WTC11 (cell line): ENCODE data around the gene STX18. TPM values are rescaled to one million over a fixed set of nuclear protein-coding genes. Genes with fewer than 3 reads are reported as not detected.
A peak's percentile ranks its signal among the peaks of the same experiment; 100 is the strongest.

Experiments used
- ATAC-seq: fragments of 200-7000 bp; cut with Tn5 transposase; 2 replicates; pipeline ENCODE4 v1.10.0; 2021; ENCODE audit warnings: mild to moderate bottlenecking, moderate library complexity
- CTCF ChIA-PET: fragments of 300-600 bp; sonication (Branson Sonifier 250); formaldehyde crosslinking; loops from one replicate; lab custom pipeline; 2021; ENCODE audit warnings: antibody characterized with exemption; lab: Charles Lee
- POLR2A ChIA-PET: fragments of 350-600 bp; sonication (Branson Sonifier 250); formaldehyde crosslinking; loops from one replicate; lab custom pipeline; 2021; ENCODE audit warnings: antibody characterized with exemption; lab: Charles Lee
- DNase-seq: peaks from one replicate; pipeline ENCODE4 v3.0.0; 2021; ENCODE audit warnings: low spot score
- H3K27ac Mint-ChIP-seq: 2 replicates; pipeline ENCODE4 v1.8.0; 2021; ENCODE audit warnings: mixed read lengths
- H3K27me3 Mint-ChIP-seq: 2 replicates; pipeline ENCODE4 v1.8.0; 2021; ENCODE audit warnings: low read depth, mild to moderate bottlenecking, moderate library complexity, mixed read lengths
- H3K36me3 Mint-ChIP-seq: 2 replicates; pipeline ENCODE4 v1.8.0; 2021; ENCODE audit warnings: mixed read lengths
- H3K4me1 Mint-ChIP-seq: 2 replicates; pipeline ENCODE4 v1.8.0; 2022; ENCODE audit warnings: mixed read lengths
- H3K4me3 Mint-ChIP-seq: 2 replicates; pipeline ENCODE4 v1.8.0; 2021; ENCODE audit warnings: mild to moderate bottlenecking, moderate library complexity, mixed read lengths
- H3K9me3 Mint-ChIP-seq: 2 replicates; pipeline ENCODE4 v1.8.0; 2021; ENCODE audit warnings: mixed read lengths
- ATF1 ChIP-seq: sonication (generic); formaldehyde crosslinking; IDR thresholded peaks from 2 replicates; pipeline ENCODE4 v1.8.1; 2023; ENCODE audit warnings: mild to moderate bottlenecking, moderate library complexity, missing genetic modification reagents
- CREB1 ChIP-seq: sonication (generic); formaldehyde crosslinking; IDR thresholded peaks from 2 replicates; pipeline ENCODE4 v1.8.0; 2023; ENCODE audit warnings: mild to moderate bottlenecking, missing genetic modification reagents
- MXD4 ChIP-seq: fragments of 250-450 bp; sonication (Bioruptor Pico); IDR thresholded peaks from 2 replicates; pipeline ENCODE4 v1.8.0; 2021; ENCODE audit warnings: mild to moderate bottlenecking, moderate library complexity, borderline replicate concordance
- NR3C1 ChIP-seq: sonication (generic); formaldehyde crosslinking; conservative IDR thresholded peaks from 2 replicates; pipeline ENCODE4 v1.8.1; 2023; ENCODE audit warnings: low read depth, mild to moderate bottlenecking, missing genetic modification reagents
- TCF7 ChIP-seq: sonication (generic); formaldehyde crosslinking; IDR thresholded peaks from 2 replicates; pipeline ENCODE4 v1.8.0; 2022; ENCODE audit warnings: mild to moderate bottlenecking, low read depth, missing genetic modification reagents, moderate library complexity
- ZBTB21 ChIP-seq: sonication (generic); formaldehyde crosslinking; IDR thresholded peaks from 2 replicates; pipeline ENCODE4 v1.8.1; 2023; ENCODE audit warnings: mild to moderate bottlenecking, missing genetic modification reagents, borderline replicate concordance
- ZNF232 ChIP-seq: sonication (generic); formaldehyde crosslinking; IDR thresholded peaks from 2 replicates; pipeline ENCODE4 v1.8.0; 2022; ENCODE audit warnings: mild to moderate bottlenecking, missing genetic modification reagents
- ZNF317 ChIP-seq: sonication (generic); formaldehyde crosslinking; IDR thresholded peaks from 2 replicates; pipeline ENCODE4 v1.8.1; 2023; ENCODE audit warnings: low read depth, mild to moderate bottlenecking, moderate library complexity, missing genetic modification reagents, borderline replicate concordance
- ZNF416 ChIP-seq: fragments of 250-450 bp; sonication (Bioruptor Pico); IDR thresholded peaks from 2 replicates; pipeline ENCODE4 v1.9.0; 2021; ENCODE audit warnings: mild to moderate bottlenecking, inconsistent platforms
- ZNF423 ChIP-seq: fragments of 250-450 bp; sonication (Bioruptor Pico); IDR thresholded peaks from 2 replicates; pipeline ENCODE4 v2.1.2; 2022; ENCODE audit warnings: mild to moderate bottlenecking, moderate library complexity
- total RNA-seq: library from RNA; stranded (reverse); gene quantifications from 3 replicates; pipeline ENCODE4 v1.2.3, GENCODE V29; 2021
- TF ChIP-seq, protein P1 (sequence below): sonication (generic); formaldehyde crosslinking; IDR thresholded peaks from 2 replicates; pipeline ENCODE4 v1.8.1; 2023; ENCODE audit warnings: mild to moderate bottlenecking, moderate library complexity, missing genetic modification reagents
- TF ChIP-seq, protein P2 (sequence below): sonication (generic); formaldehyde crosslinking; conservative IDR thresholded peaks from 2 replicates; pipeline ENCODE4 v1.8.1; 2023; ENCODE audit warnings: mild to moderate bottlenecking, low read depth, missing genetic modification reagents, moderate library complexity
- TF ChIP-seq, protein P3 (sequence below): fragments of 200-600 bp; IDR thresholded peaks from 2 replicates; pipeline ENCODE4 v1.8.0; 2022; ENCODE audit warnings: antibody characterized with exemption
- TF ChIP-seq, protein P4 (sequence below): fragments of 250-450 bp; sonication (Bioruptor Pico); IDR thresholded peaks from 2 replicates; pipeline ENCODE4 v1.9.0; 2021; ENCODE audit warnings: moderate library complexity, mild to moderate bottlenecking, inconsistent platforms, borderline replicate concordance
- TF ChIP-seq, protein P5 (sequence below): fragments of 250-450 bp; sonication (Bioruptor Pico); IDR thresholded peaks from 2 replicates; pipeline ENCODE4 v2.1.2; 2022; ENCODE audit warnings: mild to moderate bottlenecking, moderate library complexity
- TF ChIP-seq, protein P6 (sequence below): fragments of 250-450 bp; sonication (Bioruptor Pico); IDR thresholded peaks from 2 replicates; pipeline ENCODE4 v1.8.0; 2021; ENCODE audit warnings: mild to moderate bottlenecking

The STX18 gene
- total RNA-seq, 1 experiment from 2014 or later, result 16.9 TPM

DNA sequence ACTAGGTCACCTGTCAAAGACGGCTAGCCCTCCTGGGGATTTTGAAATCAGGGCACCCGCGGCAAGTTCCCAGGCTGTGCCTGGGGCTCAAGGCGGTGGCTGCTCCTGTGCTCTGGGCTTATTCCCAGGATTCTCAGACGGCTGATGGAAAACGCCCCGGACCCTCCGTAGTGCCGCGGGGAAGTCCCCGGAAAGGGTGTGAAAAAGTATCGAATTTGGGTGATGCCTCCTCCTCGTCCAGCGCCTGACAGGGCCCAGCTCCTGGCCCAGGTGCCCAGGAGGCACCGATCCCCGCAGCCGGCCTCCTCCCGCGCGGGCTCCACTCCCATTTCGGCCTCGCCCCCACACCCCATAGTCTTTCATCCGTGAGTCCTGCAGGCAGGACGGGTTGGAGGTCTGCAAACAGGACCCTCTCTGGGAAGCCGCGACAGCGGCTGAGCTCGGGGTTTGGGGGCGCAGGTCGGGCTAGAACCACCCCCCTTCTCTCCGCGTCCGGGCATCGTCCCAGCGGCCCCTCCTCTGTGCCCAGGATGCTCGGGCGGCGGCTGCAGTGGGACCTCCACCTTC is 156.0 kb downstream of the STX18 start:
- Mint-ChIP-seq H3K27me3 (peaks cover 60% of the 10 kb centered on the region), H3K4me1 (peaks cover 21% of the 10 kb centered on the region), H3K36me3 (no peaks in the 10 kb centered on the region), H3K27ac (no peak overlapping the region), H3K4me3 (peak overlapping the region; percentile 76), H3K9me3 (no peaks in the 10 kb centered on the region)
- no peak for DNase-seq
- POLR2A ChIA-PET, result no interaction called here
- CTCF ChIA-PET, result interaction anchor here (1.6 to 2.8 kb wide), 2 partner anchors 10 to 45 kb away, joined by 10 to 27 read pairs; no protein-coding TSS in a partner anchor
- TF ChIP-seq, protein P1, sequence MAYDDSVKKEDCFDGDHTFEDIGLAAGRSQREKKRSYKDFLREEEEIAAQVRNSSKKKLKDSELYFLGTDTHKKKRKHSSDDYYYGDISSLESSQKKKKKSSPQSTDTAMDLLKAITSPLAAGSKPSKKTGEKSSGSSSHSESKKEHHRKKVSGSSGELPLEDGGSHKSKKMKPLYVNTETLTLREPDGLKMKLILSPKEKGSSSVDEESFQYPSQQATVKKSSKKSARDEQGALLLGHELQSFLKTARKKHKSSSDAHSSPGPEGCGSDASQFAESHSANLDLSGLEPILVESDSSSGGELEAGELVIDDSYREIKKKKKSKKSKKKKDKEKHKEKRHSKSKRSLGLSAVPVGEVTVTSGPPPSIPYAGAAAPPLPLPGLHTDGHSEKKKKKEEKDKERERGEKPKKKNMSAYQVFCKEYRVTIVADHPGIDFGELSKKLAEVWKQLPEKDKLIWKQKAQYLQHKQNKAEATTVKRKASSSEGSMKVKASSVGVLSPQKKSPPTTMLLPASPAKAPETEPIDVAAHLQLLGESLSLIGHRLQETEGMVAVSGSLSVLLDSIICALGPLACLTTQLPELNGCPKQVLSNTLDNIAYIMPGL (CRISPR knock-in tag), result no peak
- TF ChIP-seq CREB1 (CRISPR knock-in tag), result no peak
- TF ChIP-seq NR3C1, result no peak
- TF ChIP-seq ZNF317, result no peak
- TF ChIP-seq MXD4 (CRISPR knock-in tag), result no peak
- TF ChIP-seq, protein P2, sequence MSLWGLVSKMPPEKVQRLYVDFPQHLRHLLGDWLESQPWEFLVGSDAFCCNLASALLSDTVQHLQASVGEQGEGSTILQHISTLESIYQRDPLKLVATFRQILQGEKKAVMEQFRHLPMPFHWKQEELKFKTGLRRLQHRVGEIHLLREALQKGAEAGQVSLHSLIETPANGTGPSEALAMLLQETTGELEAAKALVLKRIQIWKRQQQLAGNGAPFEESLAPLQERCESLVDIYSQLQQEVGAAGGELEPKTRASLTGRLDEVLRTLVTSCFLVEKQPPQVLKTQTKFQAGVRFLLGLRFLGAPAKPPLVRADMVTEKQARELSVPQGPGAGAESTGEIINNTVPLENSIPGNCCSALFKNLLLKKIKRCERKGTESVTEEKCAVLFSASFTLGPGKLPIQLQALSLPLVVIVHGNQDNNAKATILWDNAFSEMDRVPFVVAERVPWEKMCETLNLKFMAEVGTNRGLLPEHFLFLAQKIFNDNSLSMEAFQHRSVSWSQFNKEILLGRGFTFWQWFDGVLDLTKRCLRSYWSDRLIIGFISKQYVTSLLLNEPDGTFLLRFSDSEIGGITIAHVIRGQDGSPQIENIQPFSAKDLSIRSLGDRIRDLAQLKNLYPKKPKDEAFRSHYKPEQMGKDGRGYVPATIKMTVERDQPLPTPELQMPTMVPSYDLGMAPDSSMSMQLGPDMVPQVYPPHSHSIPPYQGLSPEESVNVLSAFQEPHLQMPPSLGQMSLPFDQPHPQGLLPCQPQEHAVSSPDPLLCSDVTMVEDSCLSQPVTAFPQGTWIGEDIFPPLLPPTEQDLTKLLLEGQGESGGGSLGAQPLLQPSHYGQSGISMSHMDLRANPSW (CRISPR knock-in tag), result no peak
- no peak for TF ChIP-seq ATF1 (CRISPR knock-in tag)
- peak; percentile 17 for ATAC-seq

DNA sequence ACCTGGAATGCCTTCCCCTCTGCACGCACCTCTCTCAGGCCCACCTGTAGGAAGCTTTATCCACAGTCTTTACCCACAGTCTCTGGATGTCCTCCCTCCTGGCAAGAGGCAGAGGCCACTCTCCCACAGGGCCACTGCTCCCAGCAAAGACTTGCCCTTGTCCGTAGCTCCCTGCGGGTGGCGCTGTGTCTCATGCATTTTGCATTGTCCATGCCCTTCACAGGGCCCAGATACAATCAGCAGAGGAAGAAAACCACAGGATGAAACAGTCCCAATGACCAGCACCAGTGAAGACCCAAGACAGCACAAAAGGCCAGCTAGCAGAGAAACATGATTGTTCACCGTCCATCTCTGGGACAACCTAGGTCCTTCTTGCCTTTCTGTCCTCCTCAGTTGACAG is 157.0 kb downstream of the STX18 start:
- CTCF ChIA-PET, result interaction anchor here (0.5 to 3.0 kb wide), 27 partner anchors 9 to 490 kb away, joined by 3 to 27 read pairs (median 4); no protein-coding TSS in a partner anchor
- peaks cover 27% of the 10 kb centered on the region for H3K4me1 Mint-ChIP-seq
- TF ChIP-seq, protein P3, sequence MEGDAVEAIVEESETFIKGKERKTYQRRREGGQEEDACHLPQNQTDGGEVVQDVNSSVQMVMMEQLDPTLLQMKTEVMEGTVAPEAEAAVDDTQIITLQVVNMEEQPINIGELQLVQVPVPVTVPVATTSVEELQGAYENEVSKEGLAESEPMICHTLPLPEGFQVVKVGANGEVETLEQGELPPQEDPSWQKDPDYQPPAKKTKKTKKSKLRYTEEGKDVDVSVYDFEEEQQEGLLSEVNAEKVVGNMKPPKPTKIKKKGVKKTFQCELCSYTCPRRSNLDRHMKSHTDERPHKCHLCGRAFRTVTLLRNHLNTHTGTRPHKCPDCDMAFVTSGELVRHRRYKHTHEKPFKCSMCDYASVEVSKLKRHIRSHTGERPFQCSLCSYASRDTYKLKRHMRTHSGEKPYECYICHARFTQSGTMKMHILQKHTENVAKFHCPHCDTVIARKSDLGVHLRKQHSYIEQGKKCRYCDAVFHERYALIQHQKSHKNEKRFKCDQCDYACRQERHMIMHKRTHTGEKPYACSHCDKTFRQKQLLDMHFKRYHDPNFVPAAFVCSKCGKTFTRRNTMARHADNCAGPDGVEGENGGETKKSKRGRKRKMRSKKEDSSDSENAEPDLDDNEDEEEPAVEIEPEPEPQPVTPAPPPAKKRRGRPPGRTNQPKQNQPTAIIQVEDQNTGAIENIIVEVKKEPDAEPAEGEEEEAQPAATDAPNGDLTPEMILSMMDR, result 0 out of 2 replicates have a peak, but pooled peaks have one; percentile 46
- TF ChIP-seq MXD4 (CRISPR knock-in tag), result no peak
- no peaks in the 10 kb centered on the region for H3K36me3 Mint-ChIP-seq
- no peak overlapping the region for H3K27ac Mint-ChIP-seq
- DNase-seq (peak; percentile 84), ATAC-seq (peak; percentile 56)
- no peaks in the 10 kb centered on the region for H3K9me3 Mint-ChIP-seq
- POLR2A ChIA-PET, result no interaction called here
- peak overlapping the region; percentile 58 for H3K4me3 Mint-ChIP-seq
- peaks cover 64% of the 10 kb centered on the region for H3K27me3 Mint-ChIP-seq

DNA sequence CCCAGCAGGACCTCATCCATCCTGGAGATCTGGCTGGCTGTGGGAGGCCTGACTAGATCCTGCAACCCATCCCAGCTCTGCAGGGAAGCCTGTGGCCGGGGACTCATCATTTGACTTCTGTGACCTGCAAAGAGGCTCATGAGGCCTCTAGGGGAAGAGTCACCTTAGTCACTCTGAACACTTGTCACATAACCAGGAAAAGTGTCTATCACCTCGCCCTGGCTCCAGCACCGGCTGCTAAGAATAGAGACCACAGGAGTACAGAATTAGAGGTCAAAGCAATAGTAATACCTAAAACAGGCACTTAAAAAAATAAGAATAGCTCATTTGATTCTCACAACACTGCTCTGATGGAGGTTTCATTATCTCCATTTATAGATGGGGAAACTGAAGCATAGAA is 158.8 kb downstream of the STX18 start:
- no peaks in the 10 kb centered on the region for H3K9me3 Mint-ChIP-seq
- no peaks in the 10 kb centered on the region for H3K36me3 Mint-ChIP-seq
- TF ChIP-seq TCF7 (CRISPR knock-in tag) (no peak), ZNF232 (no peak)
- TF ChIP-seq, all 79 proteins: peak for 0
- peaks cover 46% of the 10 kb centered on the region for H3K27me3 Mint-ChIP-seq
- H3K4me3 Mint-ChIP-seq, result no peak overlapping the region
- POLR2A ChIA-PET, result no interaction called here
- DNase-seq (no peak), ATAC-seq (no peak)
- CTCF ChIA-PET, result interaction anchor here (0.7 to 3.0 kb wide), 3 partner anchors 13 to 123 kb away, joined by 3 to 27 read pairs (median 3); no protein-coding TSS in a partner anchor
- H3K4me1 Mint-ChIP-seq, result peaks cover 29% of the 10 kb centered on the region
- H3K27ac Mint-ChIP-seq, result no peak overlapping the region

DNA sequence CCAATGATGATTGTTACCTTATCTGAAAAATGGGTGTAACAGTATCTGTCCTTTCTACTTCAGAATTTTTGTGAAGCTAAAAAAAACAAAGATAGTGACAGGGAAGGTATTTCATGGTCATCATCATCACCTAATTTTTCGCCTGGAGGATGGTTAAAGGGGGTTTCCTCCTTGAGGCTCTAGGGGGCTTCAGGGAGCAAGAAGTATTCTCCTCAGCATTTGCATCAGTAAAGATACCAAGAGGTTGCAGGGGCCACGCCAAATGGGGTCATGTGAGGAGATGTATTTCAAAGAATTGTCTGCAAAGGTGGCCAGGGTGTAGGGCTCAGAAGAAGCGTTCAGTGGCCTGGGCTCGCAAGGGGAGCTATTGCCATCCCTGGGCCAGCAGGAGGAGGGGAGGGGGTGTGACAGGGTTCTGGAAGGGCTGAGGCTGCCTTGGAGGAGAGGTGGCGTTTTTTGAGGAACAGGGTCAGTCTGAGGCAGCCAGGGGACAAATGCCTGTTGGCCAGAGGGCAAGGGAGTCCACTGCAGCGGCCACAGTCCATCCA is 162.2 kb downstream of the STX18 start:
- ChIA-PET POLR2A (no interaction called here), CTCF (interaction anchor here (0.6 to 1.6 kb wide), 5 partner anchors 16 to 881 kb away, joined by 3 to 4 read pairs (median 3); no protein-coding TSS in a partner anchor)
- H3K9me3 Mint-ChIP-seq, result peaks cover 4% of the 10 kb centered on the region
- ATAC-seq (peak; percentile 49), DNase-seq (no peak)
- peaks cover 22% of the 10 kb centered on the region for H3K4me1 Mint-ChIP-seq
- no peak overlapping the region for H3K4me3 Mint-ChIP-seq
- no peaks in the 10 kb centered on the region for H3K36me3 Mint-ChIP-seq
- no peak overlapping the region for H3K27ac Mint-ChIP-seq
- peaks cover 29% of the 10 kb centered on the region for H3K27me3 Mint-ChIP-seq
- TF ChIP-seq, protein P4, sequence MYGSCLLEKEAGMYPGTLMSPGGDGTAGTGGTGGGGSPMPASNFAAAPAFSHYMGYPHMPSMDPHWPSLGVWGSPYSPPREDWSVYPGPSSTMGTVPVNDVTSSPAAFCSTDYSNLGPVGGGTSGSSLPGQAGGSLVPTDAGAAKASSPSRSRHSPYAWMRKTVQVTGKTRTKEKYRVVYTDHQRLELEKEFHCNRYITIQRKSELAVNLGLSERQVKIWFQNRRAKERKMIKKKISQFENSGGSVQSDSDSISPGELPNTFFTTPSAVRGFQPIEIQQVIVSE, result no peak
- TF ChIP-seq ZNF416 (CRISPR knock-in tag) (no peak), ZBTB21 (CRISPR knock-in tag) (no peak), ZNF423 (CRISPR knock-in tag) (no peak), CREB1 (CRISPR knock-in tag) (no peak)
- TF ChIP-seq, protein P5, sequence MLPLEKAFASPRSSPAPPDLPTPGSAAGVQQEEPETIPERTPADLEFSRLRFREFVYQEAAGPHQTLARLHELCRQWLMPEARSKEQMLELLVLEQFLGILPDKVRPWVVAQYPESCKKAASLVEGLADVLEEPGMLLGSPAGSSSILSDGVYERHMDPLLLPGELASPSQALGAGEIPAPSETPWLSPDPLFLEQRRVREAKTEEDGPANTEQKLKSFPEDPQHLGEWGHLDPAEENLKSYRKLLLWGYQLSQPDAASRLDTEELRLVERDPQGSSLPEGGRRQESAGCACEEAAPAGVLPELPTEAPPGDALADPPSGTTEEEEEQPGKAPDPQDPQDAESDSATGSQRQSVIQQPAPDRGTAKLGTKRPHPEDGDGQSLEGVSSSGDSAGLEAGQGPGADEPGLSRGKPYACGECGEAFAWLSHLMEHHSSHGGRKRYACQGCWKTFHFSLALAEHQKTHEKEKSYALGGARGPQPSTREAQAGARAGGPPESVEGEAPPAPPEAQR (CRISPR knock-in tag), result no peak
- TF ChIP-seq, protein P6, sequence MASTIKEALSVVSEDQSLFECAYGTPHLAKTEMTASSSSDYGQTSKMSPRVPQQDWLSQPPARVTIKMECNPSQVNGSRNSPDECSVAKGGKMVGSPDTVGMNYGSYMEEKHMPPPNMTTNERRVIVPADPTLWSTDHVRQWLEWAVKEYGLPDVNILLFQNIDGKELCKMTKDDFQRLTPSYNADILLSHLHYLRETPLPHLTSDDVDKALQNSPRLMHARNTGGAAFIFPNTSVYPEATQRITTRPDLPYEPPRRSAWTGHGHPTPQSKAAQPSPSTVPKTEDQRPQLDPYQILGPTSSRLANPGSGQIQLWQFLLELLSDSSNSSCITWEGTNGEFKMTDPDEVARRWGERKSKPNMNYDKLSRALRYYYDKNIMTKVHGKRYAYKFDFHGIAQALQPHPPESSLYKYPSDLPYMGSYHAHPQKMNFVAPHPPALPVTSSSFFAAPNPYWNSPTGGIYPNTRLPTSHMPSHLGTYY (CRISPR knock-in tag), result no peak
